Keratinocyte (primary cell): ENCODE results near the gene ERRFI1. TPM values are rescaled to one million over a fixed set of nuclear protein-coding genes. Genes with fewer than 3 reads are reported as not detected.

Experiments
- DNase-seq: peaks from one replicate; pipeline ENCODE4 v3.0.0-alpha.2; 2011; ENCODE audit warnings: low read depth, missing footprints, low spot score
- FAIRE-seq: peaks from 2 replicates; lab custom pipeline; 2011; peaks lifted over from hg19 to GRCh38; lab: Jason Lieb, UNC
- H2AFZ ChIP-seq: 2 replicates; pipeline ENCODE4 v1.6.0; 2012; ENCODE audit warnings: low read length, control low read depth, inconsistent platforms; ENCODE audit not compliant: control insufficient read depth
- H3K27ac ChIP-seq: 2 replicates; pipeline ENCODE4 v1.5.1; 2011; ENCODE audit warnings: low read length; ENCODE audit not compliant: control insufficient read depth, insufficient read depth
- H3K27me3 ChIP-seq: 3 replicates; pipeline ENCODE4 v1.6.0; 2011; ENCODE audit warnings: low read length; ENCODE audit not compliant: control insufficient read depth, insufficient read depth; ENCODE audit errors: extremely low read depth
- H3K36me3 ChIP-seq, 2 experiments: 2 replicates in 1 of 2; 3 replicates in 1 of 2; pipeline ENCODE4 v1.5.1; 2011; ENCODE audit warnings: low read length in 2 of 2, mild to moderate bottlenecking in 1 of 2; ENCODE audit not compliant: control insufficient read depth in 2 of 2, insufficient read depth in 2 of 2; ENCODE audit errors: extremely low read depth in 1 of 2
- H3K4me1 ChIP-seq: 3 replicates; pipeline ENCODE4 v1.5.1; 2011; ENCODE audit warnings: low read length; ENCODE audit not compliant: control insufficient read depth, insufficient read depth; ENCODE audit errors: extremely low read depth
- H3K4me2 ChIP-seq: 3 replicates; pipeline ENCODE4 v1.6.0; 2011; ENCODE audit warnings: low read depth, low read length; ENCODE audit not compliant: control insufficient read depth, insufficient read depth; ENCODE audit errors: extremely low read depth
- H3K4me3 ChIP-seq, 3 experiments: fragments of 200-600 bp in 1 of 3; sonication (generic) in 1 of 3; 2 replicates in 2 of 3; 3 replicates in 1 of 3; pipeline ENCODE4 v1.5.1; 2011 to 2016; ENCODE audit warnings: low read length in 3 of 3, mild to moderate bottlenecking in 3 of 3, control low read depth in 2 of 3, inconsistent platforms in 1 of 3, low read depth in 1 of 3, mixed read lengths in 1 of 3, mixed run types in 1 of 3, moderate library complexity in 1 of 3; ENCODE audit not compliant: control insufficient read depth in 2 of 3, insufficient read depth in 2 of 3; ENCODE audit errors: extremely low read depth in 1 of 3
- H3K79me2 ChIP-seq: 2 replicates; pipeline ENCODE4 v1.6.0; 2012; ENCODE audit warnings: low read length; ENCODE audit not compliant: control insufficient read depth, insufficient read depth
- H3K9ac ChIP-seq: 3 replicates; pipeline ENCODE4 v1.6.0; 2011; ENCODE audit warnings: low read length; ENCODE audit not compliant: control insufficient read depth, insufficient read depth; ENCODE audit errors: extremely low read depth
- H3K9me1 ChIP-seq: 3 replicates; pipeline ENCODE4 v1.6.0; 2011; ENCODE audit warnings: low read length; ENCODE audit not compliant: control insufficient read depth, insufficient read depth; ENCODE audit errors: extremely low read depth
- H3K9me3 ChIP-seq: 2 replicates; pipeline ENCODE4 v1.5.1; 2012; ENCODE audit warnings: low read depth, low read length; ENCODE audit not compliant: control insufficient read depth
- H4K20me1 ChIP-seq: 3 replicates; pipeline ENCODE4 v1.6.0; 2011; ENCODE audit warnings: low read length; ENCODE audit not compliant: control insufficient read depth, insufficient read depth; ENCODE audit errors: extremely low read depth
- EZH2 ChIP-seq: IDR thresholded peaks from one replicate; pipeline ENCODE4 v1.6.1; 2012; ENCODE audit warnings: inconsistent platforms, mild to moderate bottlenecking, low read length, moderate library complexity
- dilution Hi-C: fragments of 300-500 bp; cut with MboI; formaldehyde crosslinking; loops from one replicate; pipeline ENCODE4 v1.7.0; 2020; ENCODE audit warnings: low sequenced_read_pairs; ENCODE audit not compliant: extremely low pct_ligation_motif_present
- polyA plus RNA-seq, 5 experiments: library from polyadenylated mRNA; depleted of rRNA in 3 of 5; stranded (reverse) in 3 of 5; stranded (forward) in 1 of 5; unstranded in 1 of 5; fragments of >200 nt; gene quantifications; 1 replicate in 1 of 5; 2 replicates in 3 of 5; 3 replicates in 1 of 5; pipeline versions ENCODE4 v1.2.1 to v1.2.3, GENCODE V29; 2011 to 2012; ENCODE audit warnings: missing spikeins in 2 of 5, low read depth in 1 of 5, low replicate concordance in 1 of 5
- TF ChIP-seq, protein P1 (sequence below), 3 experiments: IDR thresholded peaks in 1 of 3; conservative IDR thresholded peaks in 1 of 3; optimal IDR thresholded peaks in 1 of 3; 2 replicates in 2 of 3; 3 replicates in 1 of 3; pipeline versions ENCODE3 to v1.5.1; 2011; ENCODE audit warnings: low read length in 3 of 3, mild to moderate bottlenecking in 3 of 3, moderate library complexity in 2 of 3, control low read depth in 1 of 3, inconsistent platforms in 1 of 3; ENCODE audit not compliant: insufficient read depth in 2 of 3; ENCODE audit errors: extremely low read depth in 1 of 3

Gene ERRFI1
- polyA plus RNA-seq, 1 donor (not counting 4 experiments of a cell fraction or from before 2014, with no cell fraction given), result 130 TPM

- DNase-seq (no peak), FAIRE-seq (no peak)
- TF ChIP-seq, protein P1, sequence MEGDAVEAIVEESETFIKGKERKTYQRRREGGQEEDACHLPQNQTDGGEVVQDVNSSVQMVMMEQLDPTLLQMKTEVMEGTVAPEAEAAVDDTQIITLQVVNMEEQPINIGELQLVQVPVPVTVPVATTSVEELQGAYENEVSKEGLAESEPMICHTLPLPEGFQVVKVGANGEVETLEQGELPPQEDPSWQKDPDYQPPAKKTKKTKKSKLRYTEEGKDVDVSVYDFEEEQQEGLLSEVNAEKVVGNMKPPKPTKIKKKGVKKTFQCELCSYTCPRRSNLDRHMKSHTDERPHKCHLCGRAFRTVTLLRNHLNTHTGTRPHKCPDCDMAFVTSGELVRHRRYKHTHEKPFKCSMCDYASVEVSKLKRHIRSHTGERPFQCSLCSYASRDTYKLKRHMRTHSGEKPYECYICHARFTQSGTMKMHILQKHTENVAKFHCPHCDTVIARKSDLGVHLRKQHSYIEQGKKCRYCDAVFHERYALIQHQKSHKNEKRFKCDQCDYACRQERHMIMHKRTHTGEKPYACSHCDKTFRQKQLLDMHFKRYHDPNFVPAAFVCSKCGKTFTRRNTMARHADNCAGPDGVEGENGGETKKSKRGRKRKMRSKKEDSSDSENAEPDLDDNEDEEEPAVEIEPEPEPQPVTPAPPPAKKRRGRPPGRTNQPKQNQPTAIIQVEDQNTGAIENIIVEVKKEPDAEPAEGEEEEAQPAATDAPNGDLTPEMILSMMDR (optimal IDR thresholded peaks at IDR 0.05 in 1 of 3, IDR thresholded peaks at IDR 0.05 in 1 of 3, conservative IDR thresholded peaks at IDR 0.05 in 1 of 3; ENCODE audit: extremely low read depth in 1 of 3, insufficient read depth in 2 of 3, low read length in 3 of 3), result no peak
- no peak for TF ChIP-seq EZH2
- Histone ChIP-seq H3K4me1 (peaks cover 34% of the 10 kb centered on the region), H3K27me3 (no peaks in the 10 kb centered on the region), H3K9me3 (no peaks in the 10 kb centered on the region), H3K36me3 (peaks cover 28 to 52% of the 10 kb centered on the region in 2 experiments), H3K79me2 (peaks cover 31% of the 10 kb centered on the region), H3K27ac (no peak overlapping the region), H3K4me3 (no peak overlapping the region), H3K9ac (no peak overlapping the region), H2AFZ (no peak overlapping the region), H3K9me1 (peaks cover 5% of the 10 kb centered on the region), H3K4me2 (no peak overlapping the region), H4K20me1 (peaks cover 10% of the 10 kb centered on the region)
- dilution Hi-C loops, result loop anchor here (25.0 kb wide), 1 partner anchor 303 kb away; the partner anchor contains the start of gene SLC45A1
These were observed 16.8 kb downstream of the ERRFI1 start for GRCh38 chr1:8009043-8010002.

DNA sequence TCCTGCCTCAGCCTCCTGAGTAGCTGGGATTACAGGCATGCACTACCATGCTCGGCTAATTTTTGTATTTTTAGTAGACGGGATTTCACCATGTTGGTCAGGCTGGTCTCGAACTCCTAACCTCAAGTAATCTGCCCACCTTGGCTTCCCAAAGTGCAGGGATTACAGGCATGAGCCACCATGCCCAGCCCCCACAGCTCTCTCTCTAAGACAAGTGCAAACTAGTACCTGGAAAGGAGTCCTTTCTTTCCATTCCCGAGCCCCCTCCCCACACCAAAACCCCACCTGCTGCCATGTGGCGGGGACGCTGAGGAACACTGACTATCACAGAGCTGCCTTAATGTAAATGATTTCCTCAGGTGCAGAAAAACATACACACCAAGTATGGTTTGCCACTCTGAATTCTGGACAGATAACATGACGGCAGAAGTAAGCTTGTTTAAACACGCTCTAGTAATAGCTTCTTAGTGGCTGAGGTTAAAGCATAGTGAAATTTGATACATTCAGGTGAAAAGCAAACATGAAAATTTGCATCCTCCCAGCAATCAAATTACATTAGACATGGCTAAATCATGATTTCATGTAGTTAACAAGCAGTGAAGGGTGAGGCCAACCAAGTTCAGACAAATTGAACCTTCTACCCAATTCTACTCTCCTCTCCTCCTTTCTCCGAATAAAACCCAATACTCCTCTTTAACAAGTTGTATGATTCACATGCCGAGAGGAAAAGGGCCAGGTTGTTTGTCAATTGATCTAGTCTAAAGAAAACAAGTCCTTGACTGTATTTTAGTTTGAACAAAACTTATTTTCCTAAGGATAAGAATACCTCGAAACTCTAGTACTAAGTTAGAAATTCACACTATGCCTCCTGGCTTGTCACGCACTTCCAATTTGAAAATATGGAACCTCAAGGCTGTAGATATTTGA is 19.8 kb downstream of the ERRFI1 start:
- DNase-seq, result no peak
- dilution Hi-C loops, result loop anchor here (25.0 kb wide), 1 partner anchor 306 kb away; the partner anchor contains the start of gene SLC45A1

More for the DNA sequence above, 19.8 kb downstream of the ERRFI1 start:
- FAIRE-seq, result peak; percentile 94
- TF ChIP-seq, protein P1 (optimal IDR thresholded peaks at IDR 0.05 in 1 of 3, IDR thresholded peaks at IDR 0.05 in 1 of 3, conservative IDR thresholded peaks at IDR 0.05 in 1 of 3; ENCODE audit: extremely low read depth in 1 of 3, insufficient read depth in 2 of 3, low read length in 3 of 3), result no peak
- TF ChIP-seq EZH2, result no peak
- Histone ChIP-seq H3K4me3 (peak overlapping the region in 2 of 3 experiments; percentile 25 to 43), H3K36me3 (peaks cover 12 to 24% of the 10 kb centered on the region in 2 experiments), H3K9ac (peak overlapping the region; percentile 91), H4K20me1 (peaks cover 2% of the 10 kb centered on the region), H3K9me1 (no peaks in the 10 kb centered on the region), H3K4me2 (peak overlapping the region; percentile 89), H3K9me3 (no peaks in the 10 kb centered on the region), H3K79me2 (peaks cover 6% of the 10 kb centered on the region), H3K27ac (peak overlapping the region; percentile 100), H2AFZ (peak overlapping the region; percentile 20), H3K27me3 (no peaks in the 10 kb centered on the region), H3K4me1 (peaks cover 43% of the 10 kb centered on the region)
